H9 (cell line): ENCODE data around the gene MTG2. TPM values are rescaled to one million over a fixed set of nuclear protein-coding genes. Genes with fewer than 3 reads are reported as not detected.

ENCODE experiments used
- DNase-seq: peaks from one replicate; pipeline ENCODE4 v3.0.0-alpha.2; 2017
- H2AFZ ChIP-seq: one replicate; pipeline ENCODE4 v1.6.1; 2013; ENCODE audit warnings: mild to moderate bottlenecking, low read length, control low read depth, moderate library complexity
- H2AK5ac ChIP-seq: 2 replicates; pipeline ENCODE4 v1.6.1; 2013; ENCODE audit warnings: low read length, control low read depth, mixed read lengths; ENCODE audit not compliant: insufficient read length
- H2BK120ac ChIP-seq: one replicate; pipeline ENCODE4 v1.6.1; 2013; ENCODE audit warnings: low read depth, mild to moderate bottlenecking, low read length, control low read depth, inconsistent platforms; ENCODE audit not compliant: poor library complexity, severe bottlenecking
- H2BK12ac ChIP-seq: 2 replicates; pipeline ENCODE4 v1.6.1; 2013; ENCODE audit warnings: low read length, control low read depth, mixed read lengths, low read depth; ENCODE audit not compliant: insufficient read length
- H2BK15ac ChIP-seq: 2 replicates; pipeline ENCODE4 v1.6.1; 2013; ENCODE audit warnings: low read depth, low read length, control low read depth
- H2BK20ac ChIP-seq: one replicate; pipeline ENCODE4 v1.6.1; 2013; ENCODE audit warnings: low read depth, mild to moderate bottlenecking, low read length, control low read depth, inconsistent platforms; ENCODE audit not compliant: poor library complexity, severe bottlenecking
- H2BK5ac ChIP-seq: 2 replicates; pipeline ENCODE4 v1.6.1; 2013; ENCODE audit warnings: low read length, control low read depth, mixed read lengths; ENCODE audit not compliant: insufficient read length
- H3K14ac ChIP-seq: 2 replicates; pipeline ENCODE4 v1.6.1; 2013; ENCODE audit warnings: low read length, control low read depth; ENCODE audit not compliant: insufficient read depth
- H3K18ac ChIP-seq: 2 replicates; pipeline ENCODE4 v1.6.1; 2013; ENCODE audit warnings: low read depth, mild to moderate bottlenecking, mixed read lengths, low read length, control low read depth; ENCODE audit not compliant: insufficient read length
- H3K23ac ChIP-seq: 2 replicates; pipeline ENCODE4 v1.6.1; 2013; ENCODE audit warnings: low read length, control low read depth, mixed read lengths, low read depth; ENCODE audit not compliant: insufficient read length
- H3K23me2 ChIP-seq: 2 replicates; pipeline ENCODE4 v1.6.1; 2013; ENCODE audit warnings: low read depth, mild to moderate bottlenecking, mixed read lengths, low read length, control low read depth; ENCODE audit not compliant: insufficient read length, poor library complexity, severe bottlenecking
- H3K27ac ChIP-seq: 2 replicates; pipeline ENCODE4 v1.5.1; 2013; ENCODE audit warnings: low read length, control low read depth, mixed read lengths, low read depth; ENCODE audit not compliant: insufficient read length
- H3K27me3 ChIP-seq: 2 replicates; pipeline ENCODE4 v1.6.1; 2013; ENCODE audit warnings: low read length, control low read depth, inconsistent platforms; ENCODE audit not compliant: insufficient read depth
- H3K4ac ChIP-seq: 2 replicates; pipeline ENCODE4 v1.6.1; 2013; ENCODE audit warnings: low read depth, mild to moderate bottlenecking, control low read depth, inconsistent platforms, low read length, moderate library complexity
- H3K4me1 ChIP-seq: 2 replicates; pipeline ENCODE4 v1.6.1; 2013; ENCODE audit warnings: low read length, control low read depth, inconsistent platforms; ENCODE audit not compliant: insufficient read depth
- H3K4me2 ChIP-seq: 2 replicates; pipeline ENCODE4 v1.6.1; 2013; ENCODE audit warnings: low read length, control low read depth, mixed read lengths; ENCODE audit not compliant: insufficient read length, insufficient read depth
- H3K56ac ChIP-seq: 2 replicates; pipeline ENCODE4 v1.6.1; 2013; ENCODE audit warnings: low read depth, mild to moderate bottlenecking, mixed read lengths, low read length, control low read depth; ENCODE audit not compliant: insufficient read length
- H3K79me1 ChIP-seq: 2 replicates; pipeline ENCODE4 v1.6.1; 2013; ENCODE audit warnings: low read depth, mild to moderate bottlenecking, moderate library complexity, low read length, control low read depth, inconsistent platforms; ENCODE audit not compliant: insufficient read depth, poor library complexity, severe bottlenecking
- H3K79me2 ChIP-seq: 2 replicates; pipeline ENCODE4 v1.6.1; 2013; ENCODE audit warnings: low read length, control low read depth, inconsistent platforms; ENCODE audit not compliant: insufficient read depth
- H3K9ac ChIP-seq: 2 replicates; pipeline ENCODE4 v1.6.1; 2013; ENCODE audit warnings: low read length, control low read depth, mixed read lengths; ENCODE audit not compliant: insufficient read length; ENCODE audit errors: extremely low read depth
- H3K9me3 ChIP-seq: one replicate; pipeline ENCODE4 v1.6.1; 2013; ENCODE audit warnings: low read depth, low read length, inconsistent platforms; ENCODE audit not compliant: control insufficient read depth
- H3T11ph ChIP-seq: one replicate; pipeline ENCODE4 v1.6.1; 2013; ENCODE audit warnings: mild to moderate bottlenecking, low read length, control low read depth, inconsistent platforms
- H4K20me1 ChIP-seq: one replicate; pipeline ENCODE4 v1.6.1; 2013; ENCODE audit not compliant: control insufficient read depth, insufficient read length, insufficient read depth
- H4K5ac ChIP-seq: 2 replicates; pipeline ENCODE4 v1.6.1; 2013; ENCODE audit warnings: low read depth, mild to moderate bottlenecking, mixed read lengths, low read length, control low read depth; ENCODE audit not compliant: insufficient read length
- H4K8ac ChIP-seq: replicated peaks from 2 replicates; pipeline ENCODE4 v1.6.1; 2013; ENCODE audit warnings: low read length, control low read depth, mixed read lengths, low read depth; ENCODE audit not compliant: insufficient read length
- H4K91ac ChIP-seq: 2 replicates; pipeline ENCODE4 v1.6.1; 2013; ENCODE audit warnings: low read depth, mild to moderate bottlenecking, moderate library complexity, mixed read lengths, low read length, control low read depth; ENCODE audit not compliant: insufficient read length
- H3K27ac Mint-ChIP-seq, 3 experiments: 2 replicates in 2 of 3; 3 replicates in 1 of 3; pipeline ENCODE4 v1.8.0; 2020 to 2021; ENCODE audit warnings: mixed read lengths in 3 of 3, mild to moderate bottlenecking in 1 of 3, moderate library complexity in 1 of 3
- H3K27me3 Mint-ChIP-seq: 2 replicates; pipeline ENCODE4 v1.8.0; 2021; ENCODE audit warnings: low read depth, mild to moderate bottlenecking, moderate library complexity, mixed read lengths
- H3K36me3 Mint-ChIP-seq, 3 experiments: 2 replicates in 2 of 3; 3 replicates in 1 of 3; pipeline ENCODE4 v1.8.0; 2020 to 2021; ENCODE audit warnings: low read depth in 3 of 3, mixed read lengths in 3 of 3; ENCODE audit not compliant: insufficient read depth in 1 of 3
- H3K4me1 Mint-ChIP-seq, 2 experiments: 2 replicates each; pipeline ENCODE4 v1.8.0; 2020; ENCODE audit warnings: mixed read lengths in 2 of 2
- H3K4me3 Mint-ChIP-seq, 2 experiments: 2 replicates in 1 of 2; 3 replicates in 1 of 2; pipeline ENCODE4 v1.8.0; 2020 to 2021; ENCODE audit warnings: mild to moderate bottlenecking in 2 of 2, mixed read lengths in 2 of 2, moderate library complexity in 1 of 2
- H3K9me3 Mint-ChIP-seq, 2 experiments: 2 replicates in 1 of 2; 3 replicates in 1 of 2; pipeline ENCODE4 v1.8.0; 2020; ENCODE audit warnings: mild to moderate bottlenecking in 2 of 2, mixed read lengths in 2 of 2, moderate library complexity in 1 of 2
- CTCF ChIP-seq: fragments of 200-600 bp; sonication (generic); conservative IDR thresholded peaks from 3 replicates; pipeline ENCODE4 v1.8.0; 2021; ENCODE audit warnings: antibody characterized with exemption, mild to moderate bottlenecking
- WGBS: extraction: QIAGEN DNeasy Blood & Tissue Kit; methylation state at CpG from one replicate; pipeline ENCODE4 v1.1.7; 2013; ENCODE audit warnings: missing lambda C conversion rate, low lambda C conversion rate, mixed read lengths; ENCODE audit not compliant: insufficient read length; ENCODE audit errors: extremely low coverage; 5-methylcytosine and 5-hydroxymethylcytosine counted together
- total RNA-seq: library from RNA; stranded (reverse); gene quantifications from 2 replicates; pipeline ENCODE4 v1.2.1, GENCODE V29; 2021

The MTG2 gene
- total RNA-seq, 1 experiment from 2014 or later = 25.1 TPM

- H3K18ac ChIP-seq = no peak overlapping the region
- H3K9me3 Mint-ChIP-seq = peaks cover 0 to 3% of the 10 kb centered on the region in 2 experiments; a peak in 2 of 5 replicates
- WGBS = no CpG with 5 or more reads among the region's 16 CpGs
Observed at GRCh38 chr20:62235001-62235776, 52.4 kb downstream of the MTG2 start.

More at GRCh38 chr20:62235001-62235776, 52.4 kb downstream of the MTG2 start:
- Mint-ChIP-seq H3K4me3 (no peak overlapping the region), H3K36me3 (peaks cover 0 to 3% (median 1%) of the 10 kb centered on the region in 3 experiments; a peak in 4 of 7 replicates), H3K27ac (no peak overlapping the region), H3K4me1 (peaks cover 14 to 26% of the 10 kb centered on the region in 2 experiments), H3K27me3 (peaks cover 12% of the 10 kb centered on the region)
- no peak overlapping the region; the same call in 1 of the 2 replicates for H3K14ac ChIP-seq
- H2AFZ ChIP-seq = no peak overlapping the region
- no peaks in the 10 kb centered on the region for H3K27me3 ChIP-seq
- no peak overlapping the region for H2BK12ac ChIP-seq
- DNase-seq = no peak
- H3K56ac ChIP-seq = no peak overlapping the region
- no peak overlapping the region for H4K8ac ChIP-seq
- no peaks in the 10 kb centered on the region for H3K4me1 ChIP-seq
- no peak overlapping the region for H3K4ac ChIP-seq
- no peak overlapping the region for H3K27ac ChIP-seq
- H3K79me1 ChIP-seq = peaks cover 2% of the 10 kb centered on the region
- no peak for TF ChIP-seq CTCF
- H3K79me2 ChIP-seq = peaks cover 2% of the 10 kb centered on the region; the same call in 1 of the 2 replicates
- no peak overlapping the region for H3K23ac ChIP-seq
- no peak overlapping the region for H2BK15ac ChIP-seq
- H3K9me3 ChIP-seq = no peaks in the 10 kb centered on the region
- H4K20me1 ChIP-seq = no peaks in the 10 kb centered on the region
- H3K23me2 ChIP-seq = peaks cover 7% of the 10 kb centered on the region
- H2BK20ac ChIP-seq = no peak overlapping the region
- H3K4me2 ChIP-seq = no peak overlapping the region
- H2BK5ac ChIP-seq = no peak overlapping the region
- H3K9ac ChIP-seq = no peak overlapping the region
- no peak overlapping the region for H3T11ph ChIP-seq
- no peak overlapping the region for H2AK5ac ChIP-seq
- no peak overlapping the region for H4K91ac ChIP-seq
- H2BK120ac ChIP-seq = no peak overlapping the region
- no peak overlapping the region for H4K5ac ChIP-seq
